Osteocyte (in vitro differentiated cells): ENCODE data around the gene GASK1B. TPM values are rescaled to one million over a fixed set of nuclear protein-coding genes. Genes with fewer than 3 reads are reported as not detected.

Experiments used
- DNase-seq: peaks from one replicate; pipeline ENCODE4 v3.0.0; 2021; ENCODE audit warnings: mixed read lengths; ENCODE audit not compliant: unreplicated experiment; ENCODE audit errors: extremely low spot score
- H3K27ac Mint-ChIP-seq: one replicate; pipeline ENCODE4 v1.8.0; 2021; ENCODE audit warnings: mild to moderate bottlenecking, mixed read lengths; ENCODE audit not compliant: unreplicated experiment
- H3K27me3 Mint-ChIP-seq: one replicate; pipeline ENCODE4 v1.8.0; 2021; ENCODE audit warnings: mixed read lengths; ENCODE audit not compliant: unreplicated experiment
- H3K36me3 Mint-ChIP-seq: one replicate; pipeline ENCODE4 v1.8.0; 2021; ENCODE audit warnings: mixed read lengths; ENCODE audit not compliant: unreplicated experiment
- H3K4me1 Mint-ChIP-seq: one replicate; pipeline ENCODE4 v1.8.0; 2021; ENCODE audit warnings: mixed read lengths; ENCODE audit not compliant: unreplicated experiment
- H3K4me3 Mint-ChIP-seq: one replicate; pipeline ENCODE4 v1.8.0; 2021; ENCODE audit warnings: mild to moderate bottlenecking, moderate library complexity, mixed read lengths; ENCODE audit not compliant: unreplicated experiment
- H3K9me3 Mint-ChIP-seq: one replicate; pipeline ENCODE4 v1.8.0; 2021; ENCODE audit warnings: mixed read lengths; ENCODE audit not compliant: unreplicated experiment
- long read RNA-seq: library from polyadenylated mRNA; unstranded; transcript quantifications from one replicate; pipeline ENCODE4 v2.0.0, GENCODE V29; 2021
- total RNA-seq: library from RNA; stranded (reverse); gene quantifications from 2 replicates; pipeline ENCODE4 v1.2.1, GENCODE V29; 2021
- TF ChIP-seq, protein P1 (sequence below): fragments of 200-600 bp; sonication (generic); IDR thresholded peaks from 2 replicates; pipeline ENCODE4 v1.5.0; 2021; ENCODE audit warnings: antibody characterized with exemption, mild to moderate bottlenecking, moderate library complexity

GASK1B gene
- 11.7 and 11.8 TPM in 2 replicates for total RNA-seq
- long read RNA-seq, full-length matches to known transcripts = 29 of 35 reads
- long read RNA-seq, partial matches to known transcripts = 4 of 35 reads
- long read RNA-seq, other reads (novel, unspliced or antisense) = 2 of 35 reads

DNA sequence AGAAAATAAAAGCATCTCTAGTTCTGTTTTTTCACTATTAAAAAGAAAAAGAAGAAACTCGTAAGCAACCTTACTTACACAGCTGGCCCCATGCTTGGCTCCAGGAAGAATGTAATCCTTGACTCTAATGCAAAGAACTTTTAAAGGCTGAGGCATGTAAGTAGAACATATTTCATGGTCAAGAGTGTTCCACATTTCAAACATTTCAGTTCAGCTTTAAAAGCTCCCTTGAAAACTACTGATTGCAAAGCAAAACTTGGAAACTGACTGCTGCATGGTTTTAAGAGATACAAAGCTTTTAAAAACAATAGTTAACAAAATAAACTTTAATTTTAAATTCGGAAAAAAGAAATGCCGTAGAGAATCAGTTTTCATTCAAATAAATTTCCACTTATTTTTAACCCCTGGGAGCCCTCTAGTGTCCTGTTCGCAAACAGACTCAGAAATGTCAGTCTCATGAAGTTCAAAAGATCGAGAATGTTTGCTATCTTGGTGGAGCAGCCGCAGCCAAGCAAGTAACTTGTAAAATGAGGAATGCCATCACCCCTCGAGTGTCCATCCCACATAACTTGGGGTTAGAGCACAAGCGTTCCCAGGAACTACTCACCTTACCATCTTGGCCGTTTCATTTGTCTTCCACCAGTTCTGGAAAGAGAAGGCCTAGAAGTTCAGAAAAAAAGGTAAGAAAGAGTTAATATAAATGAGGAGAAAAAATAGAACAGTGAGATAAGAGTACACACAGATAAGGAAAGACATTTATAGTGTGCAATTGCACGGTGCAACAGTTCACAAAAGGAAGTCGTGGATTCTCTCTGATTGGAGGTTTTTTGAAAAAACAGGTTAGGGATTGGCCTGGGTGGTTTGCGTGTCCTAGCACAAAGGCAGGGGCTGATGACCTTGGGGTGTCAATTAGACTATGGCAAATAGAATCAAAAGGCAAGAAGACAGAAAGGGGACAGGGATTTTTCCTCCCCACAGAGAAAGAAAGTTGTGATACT is at the start of gene GASK1B:
GASK1B (minus strand) TSS at position 765 of the 998 bp plus-strand sequence. CDS start 1,650 bp downstream, outside the sequence.
- H3K27me3 Mint-ChIP-seq = no peaks in the 10 kb centered on the region
- no peaks in the 10 kb centered on the region for H3K36me3 Mint-ChIP-seq
- peak within 1 kb of the TSS; percentile 64 for H3K4me3 Mint-ChIP-seq
- H3K4me1 Mint-ChIP-seq = peaks cover 19% of the 10 kb centered on the region
- TF ChIP-seq, protein P1, sequence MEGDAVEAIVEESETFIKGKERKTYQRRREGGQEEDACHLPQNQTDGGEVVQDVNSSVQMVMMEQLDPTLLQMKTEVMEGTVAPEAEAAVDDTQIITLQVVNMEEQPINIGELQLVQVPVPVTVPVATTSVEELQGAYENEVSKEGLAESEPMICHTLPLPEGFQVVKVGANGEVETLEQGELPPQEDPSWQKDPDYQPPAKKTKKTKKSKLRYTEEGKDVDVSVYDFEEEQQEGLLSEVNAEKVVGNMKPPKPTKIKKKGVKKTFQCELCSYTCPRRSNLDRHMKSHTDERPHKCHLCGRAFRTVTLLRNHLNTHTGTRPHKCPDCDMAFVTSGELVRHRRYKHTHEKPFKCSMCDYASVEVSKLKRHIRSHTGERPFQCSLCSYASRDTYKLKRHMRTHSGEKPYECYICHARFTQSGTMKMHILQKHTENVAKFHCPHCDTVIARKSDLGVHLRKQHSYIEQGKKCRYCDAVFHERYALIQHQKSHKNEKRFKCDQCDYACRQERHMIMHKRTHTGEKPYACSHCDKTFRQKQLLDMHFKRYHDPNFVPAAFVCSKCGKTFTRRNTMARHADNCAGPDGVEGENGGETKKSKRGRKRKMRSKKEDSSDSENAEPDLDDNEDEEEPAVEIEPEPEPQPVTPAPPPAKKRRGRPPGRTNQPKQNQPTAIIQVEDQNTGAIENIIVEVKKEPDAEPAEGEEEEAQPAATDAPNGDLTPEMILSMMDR = peak; percentile 87
- H3K27ac Mint-ChIP-seq = peak within 1 kb of the TSS; percentile 15
- no peaks in the 10 kb centered on the region for H3K9me3 Mint-ChIP-seq
- no peak for DNase-seq

DNA sequence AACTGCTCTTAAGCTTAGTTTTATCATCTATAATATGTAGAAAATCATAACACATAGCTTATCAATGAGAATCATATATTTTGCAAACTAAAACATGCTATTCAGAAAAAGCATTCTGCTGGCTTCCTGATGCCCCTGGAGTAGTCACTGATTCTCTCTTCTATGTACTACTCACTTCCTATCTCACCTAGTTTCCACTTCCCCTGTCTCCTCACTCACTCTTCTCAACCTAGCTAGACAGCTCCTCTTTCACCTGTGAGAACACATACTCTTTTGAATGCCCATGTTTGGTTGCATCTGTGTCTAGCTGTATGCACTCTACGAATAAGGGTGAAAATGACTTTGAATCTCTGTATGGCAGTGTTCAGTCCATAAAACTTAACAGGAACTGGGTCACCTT is 46.8 kb upstream of the GASK1B start:
- Mint-ChIP-seq H3K9me3 (no peaks in the 10 kb centered on the region), H3K4me3 (no peak overlapping the region), H3K27ac (no peak overlapping the region), H3K27me3 (peaks cover 2% of the 10 kb centered on the region), H3K4me1 (no peaks in the 10 kb centered on the region), H3K36me3 (no peaks in the 10 kb centered on the region)
- TF ChIP-seq, protein P1 = no peak
- DNase-seq = no peak

DNA sequence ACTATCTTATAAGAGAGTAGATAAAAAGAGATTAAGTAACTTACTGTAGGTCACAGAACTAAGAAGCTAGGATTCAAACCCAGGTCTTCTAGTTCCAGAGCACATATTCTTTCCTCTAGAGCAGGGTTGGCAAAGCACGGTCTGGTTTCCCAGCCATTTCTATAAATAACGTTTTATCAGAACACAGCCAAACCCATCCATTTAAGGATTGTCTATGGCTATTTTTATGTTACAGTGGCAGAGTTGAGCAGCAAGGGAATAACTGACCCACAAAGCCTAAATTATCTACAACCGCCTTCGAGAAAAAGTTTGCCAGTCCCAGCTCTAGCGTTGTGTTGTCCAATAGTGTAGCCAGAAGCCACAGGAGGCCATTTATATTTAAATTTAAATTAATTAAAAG is 44.9 kb upstream of the GASK1B start:
- peaks cover 2% of the 10 kb centered on the region for H3K27me3 Mint-ChIP-seq
- H3K4me1 Mint-ChIP-seq = no peaks in the 10 kb centered on the region
- TF ChIP-seq, protein P1 = no peak

DNA sequence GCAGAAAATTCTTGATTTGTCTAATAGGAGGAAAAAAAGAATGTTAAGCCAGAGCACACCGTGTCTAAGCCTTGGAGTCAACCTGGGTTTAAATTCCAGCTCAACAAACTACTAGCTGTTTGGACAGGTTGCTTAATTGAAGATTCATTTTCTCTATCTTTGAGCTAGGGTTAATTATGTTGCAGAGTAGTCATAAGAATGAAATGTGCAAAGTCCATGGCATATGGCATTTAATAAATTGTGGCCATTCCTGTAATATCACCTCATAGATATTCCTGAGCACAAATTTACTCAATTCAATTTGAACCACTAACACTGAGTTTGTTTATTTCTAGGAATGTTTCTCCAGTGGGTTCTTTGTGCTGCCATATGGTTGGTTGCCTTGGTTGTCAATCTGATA is 42.0 kb upstream of the GASK1B start:
- Mint-ChIP-seq H3K27ac (no peak overlapping the region), H3K4me3 (no peak overlapping the region), H3K4me1 (peaks cover 16% of the 10 kb centered on the region), H3K27me3 (no peaks in the 10 kb centered on the region), H3K9me3 (no peaks in the 10 kb centered on the region), H3K36me3 (no peaks in the 10 kb centered on the region)
- TF ChIP-seq, protein P1 = no peak
- DNase-seq = no peak

More for the DNA sequence above, 44.9 kb upstream of the GASK1B start:
- no peak overlapping the region for H3K27ac Mint-ChIP-seq
- H3K4me3 Mint-ChIP-seq = no peak overlapping the region
- no peaks in the 10 kb centered on the region for H3K36me3 Mint-ChIP-seq
- no peaks in the 10 kb centered on the region for H3K9me3 Mint-ChIP-seq
- no peak for DNase-seq

DNA sequence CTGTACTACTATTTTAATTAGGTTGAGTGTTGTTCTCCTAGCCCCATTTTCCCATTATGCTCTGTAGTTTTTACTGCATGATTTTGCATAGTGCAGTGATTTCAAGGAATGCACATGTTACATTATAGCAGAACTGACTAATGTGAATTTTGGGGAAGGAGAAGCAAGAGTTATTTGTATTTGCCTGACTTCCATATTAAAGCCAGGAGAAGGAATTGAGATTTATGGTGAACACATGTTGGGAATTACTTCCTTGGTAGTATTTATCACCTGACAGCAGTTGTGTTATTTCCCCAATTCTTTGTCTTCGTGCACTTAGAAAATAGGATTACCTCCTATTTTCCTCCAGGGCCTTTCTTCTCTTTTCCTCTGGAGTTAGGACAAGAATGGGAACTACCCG is 40.6 kb upstream of the GASK1B start:
- no peaks in the 10 kb centered on the region for H3K27me3 Mint-ChIP-seq
- no peak overlapping the region for H3K4me3 Mint-ChIP-seq
- no peaks in the 10 kb centered on the region for H3K36me3 Mint-ChIP-seq
- H3K4me1 Mint-ChIP-seq = peaks cover 18% of the 10 kb centered on the region
- H3K9me3 Mint-ChIP-seq = no peaks in the 10 kb centered on the region
- TF ChIP-seq, protein P1 = no peak
- no peak overlapping the region for H3K27ac Mint-ChIP-seq
- no peak for DNase-seq
